Hepatocyte (in vitro differentiated cells): ENCODE results near the gene PPIA. TPM values are rescaled to one million over a fixed set of nuclear protein-coding genes. Genes with fewer than 3 reads are reported as not detected.

Source experiments
- DNase-seq: peaks from one replicate; pipeline ENCODE4 v3.0.0-alpha.2; 2016; ENCODE audit warnings: low spot score
- H2AFZ ChIP-seq: fragments of 200-600 bp; sonication (generic); 2 replicates; pipeline ENCODE4 v1.6.0; 2016; ENCODE audit warnings: antibody characterized with exemption, mild to moderate bottlenecking
- H3K27ac ChIP-seq: fragments of 200-600 bp; sonication (generic); 2 replicates; pipeline ENCODE4 v1.5.1; 2016; ENCODE audit warnings: mild to moderate bottlenecking
- H3K27me3 ChIP-seq: fragments of 200-600 bp; sonication (generic); 2 replicates; pipeline ENCODE4 v1.6.1; 2016
- H3K36me3 ChIP-seq: fragments of 200-600 bp; sonication (generic); replicated peaks from 2 replicates; pipeline ENCODE4 v1.5.1; 2016; ENCODE audit warnings: low read depth; ENCODE audit not compliant: insufficient read depth
- H3K4me1 ChIP-seq: fragments of 200-600 bp; sonication (generic); 2 replicates; pipeline ENCODE4 v1.5.1; 2016; ENCODE audit warnings: mild to moderate bottlenecking, moderate library complexity; ENCODE audit not compliant: insufficient read depth
- H3K4me2 ChIP-seq: fragments of 200-600 bp; sonication (generic); 2 replicates; pipeline ENCODE4 v1.6.0; 2016
- H3K4me3 ChIP-seq: fragments of 200-600 bp; sonication (generic); 2 replicates; pipeline ENCODE4 v1.5.1; 2016; ENCODE audit warnings: mild to moderate bottlenecking
- H3K79me2 ChIP-seq: fragments of 200-600 bp; sonication (generic); 2 replicates; pipeline ENCODE4 v1.6.0; 2017; ENCODE audit warnings: mild to moderate bottlenecking
- H3K9me2 ChIP-seq: fragments of 200-600 bp; sonication (generic); replicated peaks from 2 replicates; pipeline ENCODE4 v1.6.0; 2017; ENCODE audit warnings: mild to moderate bottlenecking; ENCODE audit not compliant: insufficient read depth
- H3K9me3 ChIP-seq: fragments of 200-600 bp; sonication (generic); 2 replicates; pipeline ENCODE4 v1.5.1; 2016; ENCODE audit warnings: low read depth, mild to moderate bottlenecking
- H4K20me1 ChIP-seq: fragments of 200-600 bp; sonication (generic); 2 replicates; pipeline ENCODE4 v1.6.0; 2016; ENCODE audit warnings: mild to moderate bottlenecking; ENCODE audit not compliant: insufficient read depth, poor library complexity, severe bottlenecking
- CTCF ChIP-seq: fragments of 200-600 bp; sonication (generic); IDR thresholded peaks from 2 replicates; pipeline ENCODE4 v1.5.1; 2016; ENCODE audit warnings: antibody characterized with exemption, mild to moderate bottlenecking; ENCODE audit not compliant: poor library complexity
- EZH2 ChIP-seq: fragments of 200-600 bp; sonication (generic); IDR thresholded peaks from 2 replicates; pipeline ENCODE4 v1.6.1; 2016; ENCODE audit warnings: antibody characterized with exemption, mild to moderate bottlenecking, borderline replicate concordance
- EZH2phosphoT487 ChIP-seq: fragments of 200-600 bp; sonication (generic); IDR thresholded peaks from one replicate; pipeline ENCODE4 v1.6.1; 2018; ENCODE audit warnings: antibody characterized with exemption, mild to moderate bottlenecking, low read depth, moderate library complexity; ENCODE audit not compliant: unreplicated experiment, severe bottlenecking
- WGBS: methylation state at CpG from one replicate; pipeline ENCODE4 v1.1.6; 2016; ENCODE audit warnings: low lambda C conversion rate; ENCODE audit errors: missing lambda C conversion rate; 5-methylcytosine and 5-hydroxymethylcytosine counted together
- polyA plus RNA-seq: library from polyadenylated mRNA; unstranded; fragments of >200 nt; fragmentation: Nextera tagmentation; extraction: Ambion mirVana; gene quantifications from 2 replicates; pipeline ENCODE4 v1.2.1, GENCODE V29; 2016
- total RNA-seq: library from RNA; depleted of rRNA; stranded (reverse); fragments of >200 nt; gene quantifications from 2 replicates; pipeline ENCODE4 v1.2.3, GENCODE V29; 2014

The PPIA gene
- total and polyA plus RNA-seq, 2 experiments from 2014 or later: 2,123 to 2,189 TPM

DNA sequence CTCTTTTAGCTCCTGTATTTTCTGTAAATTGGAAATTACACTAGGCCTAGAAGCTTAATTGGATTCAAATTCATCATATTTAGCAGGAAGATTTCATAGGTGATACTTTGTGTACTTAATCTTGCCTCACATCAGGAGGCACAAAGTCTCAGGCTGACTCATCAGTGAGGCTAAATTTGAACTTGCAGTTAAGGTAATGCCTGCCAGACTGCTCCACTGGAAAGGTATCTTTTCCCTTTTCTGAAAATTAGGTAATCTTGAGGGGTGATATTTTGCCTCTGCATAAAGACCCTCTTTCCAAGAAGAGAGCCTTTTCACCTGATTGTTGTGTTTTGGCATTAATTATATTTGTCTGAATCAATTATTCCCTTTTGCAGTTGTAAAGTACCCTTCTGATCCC lies 14.6 kb downstream of the PPIA start:
- no peaks in the 10 kb centered on the region for H3K4me1 ChIP-seq
- H3K36me3 ChIP-seq: no peaks in the 10 kb centered on the region
- no peaks in the 10 kb centered on the region for H3K9me2 ChIP-seq
- no peak overlapping the region for H3K4me2 ChIP-seq
- H4K20me1 ChIP-seq: no peaks in the 10 kb centered on the region
- DNase-seq: peak; percentile 34
- no peaks in the 10 kb centered on the region for H3K79me2 ChIP-seq
- H3K9me3 ChIP-seq: no peaks in the 10 kb centered on the region
- H3K4me3 ChIP-seq: no peak overlapping the region
- no peaks in the 10 kb centered on the region for H3K27me3 ChIP-seq
- no peak overlapping the region for H3K27ac ChIP-seq
- TF ChIP-seq EZH2: no peak
- no peak for TF ChIP-seq EZH2phosphoT487
- TF ChIP-seq CTCF: no peak
- H2AFZ ChIP-seq: no peak overlapping the region

DNA sequence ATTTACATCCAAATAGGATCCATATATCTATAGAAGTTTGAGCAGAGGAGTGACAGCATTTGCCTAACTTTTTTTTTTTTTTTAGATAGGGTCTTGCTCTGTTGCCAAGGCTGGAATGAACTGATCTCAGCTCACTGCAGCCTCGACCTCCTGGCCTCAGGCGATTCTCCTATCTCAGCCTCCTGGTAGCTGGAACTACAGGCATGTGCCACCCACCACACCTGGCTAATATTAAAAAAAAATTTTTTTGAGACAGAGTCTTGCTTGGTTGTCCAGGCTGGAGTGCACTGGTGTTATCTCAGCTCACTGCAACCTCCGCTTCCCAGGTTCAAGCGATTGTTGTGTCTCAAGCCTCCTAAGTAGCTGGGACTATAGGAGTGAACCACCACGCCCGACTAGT lies 15.1 kb downstream of the PPIA start:
- Histone ChIP-seq H3K79me2 (no peaks in the 10 kb centered on the region), H4K20me1 (no peaks in the 10 kb centered on the region), H3K27ac (no peak overlapping the region), H2AFZ (no peak overlapping the region), H3K36me3 (no peaks in the 10 kb centered on the region), H3K9me3 (no peaks in the 10 kb centered on the region), H3K4me3 (no peak overlapping the region), H3K4me2 (no peak overlapping the region), H3K4me1 (no peaks in the 10 kb centered on the region), H3K9me2 (no peaks in the 10 kb centered on the region), H3K27me3 (no peaks in the 10 kb centered on the region)
- 92% methylated on average over 6 of the region's 6 CpGs for WGBS
- TF ChIP-seq CTCF (no peak), EZH2phosphoT487 (no peak)
- no peak for DNase-seq

- 97% methylated on average over 2 of the region's 2 CpGs for WGBS
- H3K27ac ChIP-seq: no peak overlapping the region
- DNase-seq: no peak
- H3K79me2 ChIP-seq: no peaks in the 10 kb centered on the region
- H4K20me1 ChIP-seq: no peaks in the 10 kb centered on the region
- no peaks in the 10 kb centered on the region for H3K27me3 ChIP-seq
- H2AFZ ChIP-seq: no peak overlapping the region
- TF ChIP-seq EZH2 (no peak), EZH2phosphoT487 (no peak), CTCF (no peak)
- no peaks in the 10 kb centered on the region for H3K4me1 ChIP-seq
- no peaks in the 10 kb centered on the region for H3K9me3 ChIP-seq
- H3K9me2 ChIP-seq: no peaks in the 10 kb centered on the region
- H3K4me2 ChIP-seq: no peak overlapping the region
- H3K4me3 ChIP-seq: no peak overlapping the region
- H3K36me3 ChIP-seq: no peaks in the 10 kb centered on the region
Measured at GRCh38 chr7:44814919-44815318, 18.4 kb downstream of the PPIA start.

DNA sequence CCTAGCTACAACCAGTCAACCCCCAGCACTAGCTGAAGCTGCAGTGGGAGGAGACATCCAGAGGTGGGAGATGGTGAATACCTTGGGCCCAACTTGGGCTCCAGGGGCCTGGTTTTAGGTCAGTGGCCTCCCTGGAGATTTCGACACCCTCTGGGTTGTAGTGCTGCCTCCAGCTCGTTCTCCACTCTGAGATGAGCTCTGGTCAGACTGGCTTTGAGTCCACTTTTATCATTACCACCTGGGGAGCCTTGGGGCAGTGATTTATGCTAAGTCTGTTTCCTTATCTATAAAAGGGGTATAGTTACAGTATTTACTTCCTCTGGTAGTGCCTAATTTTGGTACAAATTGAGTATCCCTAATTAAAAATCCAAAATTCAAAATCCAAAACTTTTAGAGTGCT lies 22.8 kb downstream of the PPIA start:
- TF ChIP-seq EZH2phosphoT487 (no peak), CTCF (no peak), EZH2 (no peak)
- Histone ChIP-seq H3K9me2 (no peaks in the 10 kb centered on the region), H3K4me3 (no peak overlapping the region), H2AFZ (no peak overlapping the region), H3K79me2 (no peaks in the 10 kb centered on the region), H3K27me3 (no peaks in the 10 kb centered on the region), H3K27ac (no peak overlapping the region), H3K4me2 (no peak overlapping the region), H3K9me3 (no peaks in the 10 kb centered on the region), H4K20me1 (no peaks in the 10 kb centered on the region), H3K4me1 (no peaks in the 10 kb centered on the region), H3K36me3 (no peaks in the 10 kb centered on the region)
- 59% methylated on average over 2 of the region's 2 CpGs for WGBS
- DNase-seq: no peak
